Renal cortex interstitium (tissue), 11 donors: ENCODE measurements around the gene KCND3. TPM values are rescaled to one million over a fixed set of nuclear protein-coding genes. Genes with fewer than 3 reads are reported as not detected.

Experiments used
- DNase-seq, 11 donors: peaks; one replicate each; pipeline ENCODE4 v3.0.0-alpha.2; 2013; ENCODE audit warnings: low read depth in 9 of 11, low spot score in 4 of 11; ENCODE audit errors: extremely low read depth in 1 of 11
- polyA plus RNA-seq, 3 donors: library from polyadenylated mRNA; unstranded; fragments of 120-200 nt; gene quantifications; one replicate each; pipeline ENCODE4 v1.2.1, GENCODE V29; 2013; ENCODE audit not compliant: insufficient read length in 3 of 3

The KCND3 gene
- polyA plus RNA-seq, 3 donors, result 1.2 to 1.7 (median 1.5) TPM

DNA sequence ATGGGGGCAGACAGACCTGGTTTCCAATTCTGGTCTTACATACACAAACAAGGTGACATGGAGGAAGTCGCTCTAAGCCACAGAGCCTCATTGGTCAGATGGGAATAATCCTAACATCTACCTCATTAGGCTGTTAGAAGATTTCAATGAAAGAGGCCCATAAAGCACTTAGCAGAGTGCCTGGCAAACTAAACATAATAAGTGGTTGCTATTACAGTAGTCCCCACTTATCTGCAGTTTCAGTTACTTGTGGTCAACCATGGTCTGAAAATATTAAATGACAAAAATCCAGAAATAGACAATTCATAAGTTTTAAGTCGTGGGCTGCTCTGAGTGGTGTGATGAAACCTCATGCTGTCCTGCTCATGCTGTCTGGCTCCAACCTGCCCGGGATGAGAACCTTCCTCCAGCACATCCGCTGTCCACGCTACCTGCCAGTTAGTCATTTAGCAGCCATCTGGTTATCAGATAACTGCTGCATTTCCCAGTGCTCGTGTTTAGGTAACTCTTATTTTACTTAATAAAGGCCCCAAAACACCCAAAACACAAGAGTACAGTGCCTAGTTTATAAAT is 121.5 kb downstream of the KCND3 start:
- no peak for DNase-seq

DNA sequence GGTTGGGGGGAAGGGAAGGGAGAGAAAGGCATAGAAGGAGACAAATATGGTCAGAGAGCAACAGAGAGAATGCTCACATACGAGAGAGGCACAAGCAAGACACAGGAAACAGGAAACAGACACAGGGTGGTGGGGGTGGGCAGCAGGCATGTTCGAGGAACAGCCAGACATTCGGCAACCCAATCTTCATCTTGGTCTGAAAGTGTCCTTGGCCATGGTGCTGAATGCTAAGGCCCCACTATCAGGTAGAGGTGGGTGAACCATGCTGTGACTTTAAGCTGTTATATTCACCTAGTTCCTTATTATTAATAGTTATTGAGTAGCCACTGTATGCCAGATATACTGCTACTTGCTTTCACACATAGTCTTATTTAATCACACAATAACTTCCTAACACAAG is 124.6 kb downstream of the KCND3 start:
- peak in 3 of 11 donors; percentile 7 to 13 (median 13) for DNase-seq

DNA sequence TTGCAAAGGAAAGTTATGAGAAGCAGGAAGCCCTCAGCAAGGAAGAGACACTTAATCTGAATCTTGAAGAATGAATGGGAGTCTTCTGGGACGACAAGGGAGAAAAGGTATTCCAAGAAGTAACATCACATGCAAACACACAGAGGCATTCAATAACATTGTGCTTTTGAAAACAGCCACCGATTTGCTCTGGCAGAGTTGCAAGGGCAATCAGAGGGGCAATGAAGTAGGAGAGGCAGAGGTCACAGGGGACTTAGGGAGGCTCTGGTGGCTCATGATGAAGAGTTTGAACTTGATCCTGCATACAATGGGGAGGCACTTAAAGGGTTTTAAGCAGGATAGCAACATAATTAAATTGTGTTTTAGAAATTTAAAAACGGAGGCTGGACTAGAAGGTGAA is 126.1 kb downstream of the KCND3 start:
- no peak for DNase-seq

DNA sequence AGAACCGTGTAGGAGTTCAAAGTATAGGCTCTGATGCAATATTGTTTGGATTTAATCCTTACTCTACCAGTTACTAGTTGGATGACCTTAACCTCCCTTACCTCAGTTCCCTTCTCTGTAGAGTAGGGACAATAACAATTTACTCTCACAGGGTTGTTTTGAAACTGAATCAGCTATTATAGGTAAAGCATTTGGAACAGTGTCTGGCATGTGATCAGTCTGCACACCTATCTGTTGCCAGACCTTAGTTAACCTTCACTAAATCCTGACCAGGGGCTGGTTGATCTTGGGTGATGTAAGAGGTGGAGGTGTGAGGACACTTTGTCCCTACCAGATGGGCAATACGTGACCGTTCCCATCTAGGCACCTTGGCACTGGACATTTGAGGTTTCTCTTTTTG is 126.9 kb downstream of the KCND3 start:
- no peak for DNase-seq

DNA sequence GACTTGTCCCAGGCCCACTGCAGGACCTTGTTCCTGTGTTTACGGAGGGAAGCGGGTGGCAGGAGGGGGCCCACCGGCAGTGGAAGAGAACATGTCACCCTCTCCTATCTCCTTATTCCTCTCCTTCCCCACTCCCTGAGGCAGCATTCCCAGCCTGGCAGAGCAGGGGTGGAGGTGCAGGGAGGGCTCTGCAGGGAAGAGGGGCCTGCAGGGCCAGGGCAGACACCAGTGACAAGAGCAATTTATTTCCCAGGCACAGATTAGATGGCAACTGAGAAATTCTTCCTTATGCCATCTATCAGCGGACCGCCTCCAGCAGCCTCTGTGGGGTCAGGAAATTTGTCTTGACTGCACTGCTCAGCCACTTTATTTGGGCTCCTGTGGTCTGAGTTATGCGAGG is 127.9 kb downstream of the KCND3 start:
- no peak for DNase-seq

DNA sequence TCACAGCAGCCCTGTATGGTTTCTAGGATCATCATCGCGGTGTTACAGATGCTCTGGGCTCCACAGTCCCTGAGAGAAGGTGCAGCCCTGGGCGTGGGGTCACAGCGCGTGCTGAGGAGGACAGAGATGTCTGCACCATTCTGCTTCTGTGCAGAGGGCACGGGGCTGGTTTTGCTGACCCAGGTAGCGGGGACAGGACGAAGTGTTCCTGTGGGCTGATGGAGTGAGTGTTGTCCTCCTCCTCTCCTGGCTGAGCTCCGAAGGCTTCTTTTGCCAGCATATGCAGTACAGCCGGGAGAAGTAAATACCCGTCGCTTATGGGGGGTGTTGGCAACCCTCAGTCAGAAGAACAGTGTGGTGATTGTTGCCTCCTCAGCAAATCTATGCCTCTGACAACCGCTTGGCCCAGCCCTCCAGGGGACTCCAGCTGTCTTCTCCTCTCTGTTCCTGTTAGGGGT is 132.2 kb downstream of the KCND3 start:
- no peak for DNase-seq

DNA sequence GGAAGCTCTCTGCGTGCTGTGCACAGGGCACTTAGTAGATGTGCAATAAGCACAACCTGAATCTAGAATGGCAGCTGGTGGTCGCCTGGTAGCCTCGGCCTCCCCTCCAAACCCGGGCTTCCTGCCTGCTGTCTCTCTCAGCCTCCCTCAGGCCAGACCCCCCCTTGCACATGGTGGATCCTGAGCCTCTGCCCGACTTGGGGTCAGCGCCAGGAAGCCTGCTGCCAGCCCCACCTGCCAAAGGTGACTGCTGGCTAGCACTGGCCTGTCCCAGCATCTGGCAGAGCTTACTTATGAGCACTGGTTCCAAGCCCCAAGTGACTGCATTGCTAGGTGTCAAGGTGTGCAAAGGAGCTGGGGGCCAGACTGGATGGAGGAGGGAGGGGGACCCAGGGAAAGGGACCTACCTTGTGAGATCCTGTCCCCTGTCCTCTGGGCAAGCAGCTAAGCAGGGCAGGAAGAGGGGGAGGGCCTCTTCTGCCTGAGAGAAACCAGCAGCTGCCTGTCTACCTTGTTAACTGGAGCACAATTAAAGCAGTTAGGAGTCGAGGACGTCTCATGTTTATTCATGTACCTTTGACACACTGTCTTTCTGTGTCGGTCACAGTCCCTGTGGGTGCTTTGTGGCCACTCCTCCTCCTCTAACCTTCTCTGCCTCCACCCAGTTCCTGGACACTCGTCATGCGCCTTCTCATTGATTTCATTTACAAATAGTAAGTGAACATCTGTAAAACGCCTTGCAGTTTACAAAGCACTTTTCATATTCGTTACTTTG is 132.9 kb downstream of the KCND3 start:
- DNase-seq, result no peak

DNA sequence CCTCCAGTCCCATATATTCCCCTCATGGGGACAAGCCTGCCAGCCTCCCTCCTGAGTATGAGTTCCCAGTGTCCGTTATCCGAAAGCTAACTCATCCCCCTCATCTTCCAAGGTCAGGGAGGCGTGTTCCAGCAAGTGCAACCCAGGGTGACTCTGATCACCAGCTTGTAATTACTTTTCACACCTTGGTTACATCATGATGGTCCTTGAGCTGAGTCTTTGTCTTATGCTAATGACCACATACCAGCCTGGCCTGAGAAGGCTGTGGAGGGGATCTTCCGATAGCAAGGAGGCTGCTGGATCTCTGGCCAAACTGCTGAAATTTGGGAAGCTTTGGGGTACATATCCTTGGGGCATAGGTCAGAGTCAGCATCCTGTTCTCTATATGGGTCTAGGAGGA is 134.2 kb downstream of the KCND3 start:
- DNase-seq, result no peak

DNA sequence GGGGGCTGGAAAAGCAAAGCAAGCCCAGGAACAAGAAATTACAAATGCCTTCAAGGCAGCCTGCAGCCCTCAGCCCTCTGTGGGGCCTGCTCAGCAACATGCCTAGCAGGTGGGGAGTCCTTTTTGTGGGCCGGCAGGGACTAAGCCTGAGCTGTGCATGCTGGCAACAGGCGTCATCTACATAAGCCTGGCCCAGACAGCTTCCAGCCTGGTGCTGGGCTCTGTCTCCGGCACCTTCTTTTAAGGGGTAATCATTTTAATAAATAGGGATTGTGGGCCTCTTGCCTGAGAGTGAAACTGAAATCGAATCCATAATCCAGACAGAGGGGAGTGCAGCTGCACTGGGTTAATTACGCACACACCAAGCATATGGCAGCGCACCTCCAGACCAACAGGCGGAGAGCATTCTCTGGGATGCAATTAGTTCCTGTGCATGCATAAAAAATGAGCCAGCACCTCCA is 137.2 kb downstream of the KCND3 start:
- DNase-seq, result no peak

DNA sequence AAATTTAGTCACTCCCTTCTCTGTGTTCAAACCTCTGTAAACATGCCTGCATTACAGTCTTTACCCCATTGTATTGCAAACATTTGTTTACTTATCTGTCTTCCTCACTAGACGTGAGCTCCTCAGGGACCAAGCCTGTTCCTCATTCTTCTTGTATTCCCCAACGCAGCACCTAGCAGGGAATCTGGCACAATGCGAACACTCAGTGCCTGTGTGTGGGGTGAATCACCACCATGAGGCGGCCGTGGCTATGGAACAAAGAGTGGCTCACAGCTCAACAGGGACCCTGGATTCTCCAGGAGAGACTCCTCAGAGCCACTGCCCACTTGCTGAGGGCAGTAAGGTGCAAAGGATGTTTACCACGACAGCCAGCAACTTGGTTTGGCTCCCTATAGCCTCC is 137.9 kb downstream of the KCND3 start:
- DNase-seq, result no peak

DNA sequence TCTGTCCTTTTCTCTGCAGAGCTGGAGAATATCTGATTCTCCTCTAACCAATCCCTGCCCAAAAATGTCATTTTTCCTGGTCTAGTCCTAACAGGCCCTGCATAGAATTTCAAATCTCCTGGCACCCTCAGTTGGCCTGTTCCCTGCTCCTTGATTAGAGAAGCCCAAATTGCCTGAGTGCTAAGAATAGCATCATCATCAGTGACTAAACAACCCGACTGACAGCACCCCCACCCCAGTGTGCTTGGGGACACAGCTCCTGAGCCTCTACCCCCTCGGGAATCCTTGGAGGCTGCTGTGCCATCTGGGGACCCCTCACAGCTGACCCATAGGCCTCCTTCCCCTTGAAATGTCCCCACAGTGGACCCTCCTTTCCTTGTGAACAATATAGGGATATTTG is 139.4 kb downstream of the KCND3 start:
- DNase-seq, result no peak

DNA sequence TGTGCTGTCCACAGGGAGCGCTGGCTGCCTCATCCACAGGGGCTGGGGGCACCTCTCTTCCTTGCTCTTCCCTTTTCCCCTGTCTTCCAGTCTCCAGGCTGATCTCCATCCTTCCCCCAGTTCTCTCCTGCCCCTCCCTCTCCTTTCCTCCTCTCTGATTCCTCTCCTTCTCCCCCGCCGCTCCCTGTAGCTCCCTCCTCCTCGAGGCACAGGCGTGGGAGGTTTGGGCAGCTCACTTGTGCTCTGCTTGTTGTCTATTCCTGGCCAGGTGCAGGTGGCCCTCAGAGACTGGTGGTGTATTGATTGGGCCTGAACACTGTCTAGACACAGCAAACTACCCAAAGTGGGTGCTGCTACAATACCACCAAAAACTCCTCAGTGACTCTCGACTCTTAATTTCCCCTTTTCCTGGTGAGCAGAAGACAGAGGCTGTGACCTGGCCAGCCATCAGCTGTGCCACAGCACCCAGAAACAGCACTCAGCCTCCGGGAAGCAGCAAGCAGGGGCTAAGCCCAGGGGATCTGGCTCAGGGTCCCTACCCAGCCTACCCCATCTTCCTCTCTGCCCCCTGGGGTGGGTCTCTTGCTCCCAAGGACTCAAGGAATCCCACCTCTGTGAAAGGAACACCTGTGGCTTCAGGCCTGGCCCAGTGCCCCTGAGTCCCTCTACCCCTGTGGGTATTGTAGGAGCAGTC is 140.5 kb downstream of the KCND3 start:
- no peak for DNase-seq

DNA sequence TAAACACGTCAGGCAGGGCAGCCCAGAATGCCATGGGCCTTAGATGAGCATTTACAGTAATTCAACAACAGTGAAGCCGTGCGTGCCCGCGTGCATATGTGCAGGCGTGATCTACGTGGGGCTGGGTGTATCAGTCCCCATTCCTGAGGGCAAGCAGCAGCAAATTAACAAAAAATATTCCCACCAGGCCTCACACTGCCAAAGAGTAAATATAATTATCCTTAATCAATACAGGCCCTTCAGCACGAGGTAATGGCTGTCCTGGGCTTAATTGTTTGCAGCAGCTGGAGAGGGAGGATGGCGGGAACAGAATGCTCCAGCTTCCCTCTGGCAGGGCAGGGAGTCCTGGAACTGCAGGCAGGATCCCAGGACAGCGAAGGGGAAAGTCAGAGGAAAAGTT is 142.0 kb downstream of the KCND3 start:
- no peak for DNase-seq

DNA sequence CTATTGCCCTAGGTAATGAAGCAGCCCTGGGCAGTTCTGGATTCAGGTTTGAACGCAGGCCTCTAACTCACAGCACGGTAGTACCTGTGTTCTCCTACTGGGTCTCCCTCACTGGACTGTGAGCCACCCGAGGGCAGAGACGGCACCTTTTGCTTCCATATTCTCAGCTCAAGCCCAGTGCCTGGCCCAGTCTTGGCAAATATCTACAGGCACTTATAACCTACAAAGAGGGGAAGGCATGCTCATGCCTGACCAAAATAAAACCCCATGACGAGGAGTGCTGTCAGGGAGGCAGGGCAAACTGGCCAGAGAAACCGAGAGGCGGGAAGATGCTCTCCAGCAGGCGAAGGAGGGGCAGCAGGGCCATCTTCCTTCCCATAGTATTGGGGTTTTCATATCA is 142.6 kb downstream of the KCND3 start:
- DNase-seq, result no peak

DNA sequence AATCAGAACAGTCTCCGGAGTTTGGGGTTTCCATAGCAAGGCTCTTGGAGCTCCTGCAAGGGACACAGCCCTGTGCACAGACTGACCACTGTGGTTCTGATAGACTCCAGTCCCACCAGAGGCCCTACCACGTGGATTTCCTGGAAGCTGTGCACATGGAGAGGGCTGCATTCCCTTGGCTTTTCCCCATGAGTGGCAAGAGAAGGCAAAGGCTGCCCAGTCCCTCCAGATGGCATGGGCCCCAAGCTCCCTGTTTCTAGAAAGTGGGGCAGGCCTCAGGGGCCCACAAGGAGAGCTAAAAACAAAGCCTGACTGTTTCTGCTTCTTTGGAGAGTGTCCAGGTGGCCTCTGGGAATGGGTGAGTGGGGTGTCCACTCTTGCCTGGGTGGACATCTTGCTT is 146.3 kb downstream of the KCND3 start:
- no peak for DNase-seq

DNA sequence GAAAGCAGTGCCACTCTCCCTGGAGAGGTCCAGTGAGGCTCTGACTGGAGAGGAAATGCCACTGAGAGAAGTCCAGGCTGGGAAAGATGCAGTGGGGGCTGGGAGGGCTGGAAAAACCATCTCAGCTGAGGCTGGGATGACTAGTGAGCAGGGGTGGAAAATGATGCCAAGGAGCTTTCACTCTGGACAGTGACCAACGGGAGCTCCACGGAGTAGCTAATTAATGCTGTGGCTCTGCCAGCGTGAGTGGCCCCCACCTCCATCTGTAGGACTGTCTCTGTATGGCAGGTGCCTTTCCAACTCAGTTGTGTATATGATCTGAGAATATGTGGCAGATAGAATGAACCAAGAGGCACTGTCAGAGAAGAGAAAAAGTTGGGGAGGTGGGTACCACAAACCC is 147.1 kb downstream of the KCND3 start:
- DNase-seq, result no peak

DNA sequence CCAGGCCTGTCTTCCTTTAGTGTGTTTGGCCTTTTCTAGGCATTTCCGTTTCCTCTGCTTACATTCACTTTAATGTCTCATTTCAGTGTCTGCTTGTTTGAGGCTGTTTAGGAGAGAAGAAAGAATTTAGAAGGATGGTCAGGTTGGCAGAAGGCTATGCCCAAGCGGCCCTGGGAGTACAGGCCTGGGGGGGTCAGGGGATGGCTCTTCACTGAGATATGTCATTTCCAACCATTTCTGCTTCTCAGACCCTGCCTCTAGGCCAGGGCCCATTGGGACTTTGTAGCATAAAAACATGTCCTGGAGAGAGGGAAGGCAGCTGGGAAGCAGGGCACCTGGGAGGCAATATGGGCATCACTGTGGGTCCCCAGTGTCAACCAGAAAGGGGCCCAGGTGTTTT is 147.7 kb downstream of the KCND3 start:
- no peak for DNase-seq

DNA sequence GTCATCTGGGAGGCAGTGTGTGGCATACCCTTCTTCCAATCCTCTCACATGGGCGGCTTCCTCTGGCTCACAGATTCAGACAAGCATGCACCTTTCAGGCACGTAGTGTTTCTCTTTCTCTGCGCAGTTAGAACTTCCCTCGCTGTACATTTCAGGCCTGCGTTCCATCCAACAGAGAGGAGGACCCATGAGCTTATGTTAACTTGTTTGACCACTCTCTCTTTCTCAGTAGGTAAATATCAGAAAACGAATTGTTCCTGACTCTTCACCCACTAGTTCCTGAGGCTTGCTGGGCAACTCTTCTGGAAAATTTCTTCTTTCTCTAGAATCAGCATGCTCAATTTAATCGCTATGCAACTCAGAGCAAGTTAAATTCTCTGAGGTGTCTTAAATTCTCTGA is 148.3 kb downstream of the KCND3 start:
- no peak for DNase-seq

DNA sequence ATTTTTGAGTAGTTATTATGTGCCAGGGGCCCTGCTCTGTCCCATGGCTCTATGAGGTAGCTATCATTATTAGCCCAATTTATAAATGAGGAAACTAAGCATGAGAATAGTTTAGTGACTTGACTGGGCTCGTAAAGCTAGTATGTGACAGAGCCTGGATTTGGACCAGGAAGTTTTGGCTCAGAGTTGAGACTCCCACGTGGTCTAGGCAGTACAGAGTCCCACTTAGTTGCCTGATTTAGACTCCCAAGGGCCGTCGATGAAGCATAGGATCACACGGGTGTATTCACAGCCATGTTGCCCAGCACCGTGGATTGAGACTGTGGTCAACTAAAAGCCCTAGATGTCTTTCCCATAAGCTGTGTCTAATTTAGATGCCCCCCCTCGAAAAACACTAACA is 152.1 kb downstream of the KCND3 start:
- DNase-seq, result no peak

DNA sequence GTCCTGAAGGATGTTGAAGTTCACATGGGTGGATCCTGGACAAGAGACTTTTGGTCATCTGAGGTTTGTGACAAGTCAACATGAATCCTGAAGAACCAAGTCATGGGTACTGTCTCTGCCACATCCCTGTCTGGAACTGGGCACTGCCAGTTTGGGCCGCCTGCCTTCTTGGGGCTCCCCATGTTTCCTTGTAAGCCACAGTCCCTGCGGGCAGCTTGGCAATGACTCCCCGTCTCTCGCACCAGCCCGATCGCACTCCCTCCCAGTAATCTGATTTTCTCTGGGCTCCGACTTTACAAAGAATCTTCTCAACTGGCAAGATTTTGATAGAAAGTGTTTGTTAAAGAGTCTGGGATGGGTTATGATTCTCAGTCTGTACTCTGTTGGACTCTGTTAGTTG is 153.4 kb downstream of the KCND3 start:
- DNase-seq, result no peak
